ENCODE data around the gene TRMU.
"Not testable (repeated sequence)": the region's sequence is repeated elsewhere in the genome, so short reads cannot be mapped to it uniquely, and the experiment has no call there.

TRMU gene

GRCh38 chr22:46399251-46400024, 63.9 kb downstream of the TRMU start:
- DNase-seq (ENCODE audit: low read depth), result no peak
- H3K4me3 ChIP-seq (ENCODE audit: low read depth, low read length), result no peak overlapping the region
- no peak for TF ChIP-seq CTCF (IDR thresholded peaks at IDR 0.05; ENCODE audit: control insufficient read depth, extremely low read depth, insufficient read depth)

- no peak for TF ChIP-seq CTCF (IDR thresholded peaks at IDR 0.05; ENCODE audit: control insufficient read depth, extremely low read depth, insufficient read depth)
- no peak for DNase-seq (ENCODE audit: low read depth)
- no peak overlapping the region for H3K4me3 ChIP-seq (ENCODE audit: low read depth, low read length)
Measured at GRCh38 chr22:46401370-46401769, 65.9 kb downstream of the TRMU start.

GRCh38 chr22:46402505-46402904, 67.0 kb downstream of the TRMU start:
- TF ChIP-seq CTCF (IDR thresholded peaks at IDR 0.05; ENCODE audit: control insufficient read depth, extremely low read depth, insufficient read depth), result no peak
- no peak overlapping the region for H3K4me3 ChIP-seq (ENCODE audit: low read depth, low read length)
- no peak for DNase-seq (ENCODE audit: low read depth)

- DNase-seq (ENCODE audit: low read depth); H3K4me3 ChIP-seq (ENCODE audit: low read depth, low read length): not testable (repeated sequence)
Measured at GRCh38 chr22:46403880-46404279, 68.4 kb downstream of the TRMU start.

- no peak for DNase-seq (ENCODE audit: low read depth)
- no peak for TF ChIP-seq CTCF (IDR thresholded peaks at IDR 0.05; ENCODE audit: control insufficient read depth, extremely low read depth, insufficient read depth)
- H3K4me3 ChIP-seq (ENCODE audit: low read depth, low read length), result no peak overlapping the region
Measured at GRCh38 chr22:46405901-46406300, 70.4 kb downstream of the TRMU start.

- H3K4me3 ChIP-seq (ENCODE audit: low read depth, low read length), result no peak overlapping the region
- TF ChIP-seq CTCF (IDR thresholded peaks at IDR 0.05; ENCODE audit: control insufficient read depth, extremely low read depth, insufficient read depth), result no peak
- DNase-seq (ENCODE audit: low read depth), result no peak
Measured at GRCh38 chr22:46406349-46406748, 70.8 kb downstream of the TRMU start.

GRCh38 chr22:46406791-46407190, 71.3 kb downstream of the TRMU start:
- TF ChIP-seq CTCF (IDR thresholded peaks at IDR 0.05; ENCODE audit: control insufficient read depth, extremely low read depth, insufficient read depth), result no peak
- no peak overlapping the region for H3K4me3 ChIP-seq (ENCODE audit: low read depth, low read length)
- DNase-seq (ENCODE audit: low read depth), result no peak
